Mesothelial cell of epicardium (in vitro differentiated cells): ENCODE measurements around the gene AMH. TPM values are rescaled to one million over a fixed set of nuclear protein-coding genes. Genes with fewer than 3 reads are reported as not detected.
A peak's percentile ranks its signal among the peaks of the same experiment; 100 is the strongest.

ENCODE experiments used
- DNase-seq, 2 experiments: peaks; one replicate each; pipeline ENCODE4 v3.0.0; 2021; ENCODE audit warnings: low spot score in 2 of 2; ENCODE audit not compliant: unreplicated experiment in 2 of 2
- H3K27ac Mint-ChIP-seq: 2 replicates; pipeline ENCODE4 v1.8.0; 2021; ENCODE audit warnings: mixed read lengths
- H3K27me3 Mint-ChIP-seq: 2 replicates; pipeline ENCODE4 v1.8.0; 2021; ENCODE audit warnings: low read depth, mixed read lengths
- H3K36me3 Mint-ChIP-seq: 2 replicates; pipeline ENCODE4 v1.8.0; 2021; ENCODE audit warnings: mixed read lengths
- H3K4me1 Mint-ChIP-seq: 2 replicates; pipeline ENCODE4 v1.8.0; 2021; ENCODE audit warnings: mixed read lengths
- H3K4me3 Mint-ChIP-seq: 2 replicates; pipeline ENCODE4 v1.8.0; 2021; ENCODE audit warnings: mild to moderate bottlenecking, moderate library complexity, mixed read lengths
- H3K9me3 Mint-ChIP-seq: 2 replicates; pipeline ENCODE4 v1.8.0; 2021; ENCODE audit warnings: mixed read lengths
- microRNA-seq: library from miRNA; unstranded; fragments of <30 nt; microRNA quantifications from one replicate; pipeline ENCODE4 v1.2.0, GENCODE V29; 2021; ENCODE audit warnings: inconsistent platforms, mixed read lengths
- total RNA-seq: library from RNA; stranded (reverse); gene quantifications from 3 replicates; pipeline ENCODE4 v1.2.1, GENCODE V29; 2021
- TF ChIP-seq, protein P1 (sequence below): fragments of 200-600 bp; sonication (generic); IDR thresholded peaks from one replicate; pipeline ENCODE4 v1.5.0; 2021; ENCODE audit warnings: antibody characterized with exemption; ENCODE audit not compliant: unreplicated experiment

Gene AMH
- total RNA-seq, 1 donor from 2014 or later = 50.1 TPM

DNA sequence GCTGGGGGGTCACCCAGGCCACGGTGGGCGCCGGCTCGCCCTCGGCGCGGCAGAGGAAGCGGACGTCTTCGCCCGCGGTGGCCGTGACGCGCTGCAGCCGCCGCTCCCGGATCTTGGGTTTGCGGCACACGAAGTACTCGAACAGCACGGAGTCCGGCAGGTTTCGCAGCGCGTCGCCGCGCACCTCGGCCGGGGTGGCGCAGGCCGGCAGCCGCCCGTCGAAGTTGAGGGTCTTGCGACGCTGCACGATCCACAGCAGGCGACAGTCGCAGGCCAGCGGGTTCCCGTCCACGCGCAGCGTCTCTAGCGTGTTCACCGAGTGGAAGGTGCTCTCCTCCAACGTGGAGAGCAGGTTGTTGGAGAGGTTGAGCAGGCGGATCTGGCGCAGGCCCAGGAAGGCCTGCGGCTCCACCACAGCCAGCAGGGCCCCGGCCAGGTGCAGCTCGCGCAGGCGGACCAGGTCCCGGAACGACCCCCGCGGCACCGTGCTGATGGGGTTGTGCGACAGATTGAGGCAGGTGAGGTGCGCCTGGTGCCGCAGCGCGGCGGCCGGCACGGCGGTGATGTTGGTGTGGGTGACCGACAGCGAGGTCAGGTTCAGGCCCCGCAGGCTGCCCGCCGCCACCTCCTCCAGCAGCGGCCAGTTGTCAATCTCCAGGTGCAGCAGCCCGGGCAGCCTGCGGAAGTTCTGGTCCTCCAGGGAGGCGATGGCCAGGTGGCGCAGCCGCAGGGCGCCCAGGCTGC, 41.5 kb downstream of the AMH start:
- Mint-ChIP-seq H3K27ac (no peak overlapping the region), H3K27me3 (peaks cover 90% of the 10 kb centered on the region), H3K9me3 (no peaks in the 10 kb centered on the region), H3K4me1 (peaks cover 9% of the 10 kb centered on the region), H3K4me3 (peak overlapping the region; percentile 49), H3K36me3 (no peaks in the 10 kb centered on the region)
- TF ChIP-seq, protein P1, sequence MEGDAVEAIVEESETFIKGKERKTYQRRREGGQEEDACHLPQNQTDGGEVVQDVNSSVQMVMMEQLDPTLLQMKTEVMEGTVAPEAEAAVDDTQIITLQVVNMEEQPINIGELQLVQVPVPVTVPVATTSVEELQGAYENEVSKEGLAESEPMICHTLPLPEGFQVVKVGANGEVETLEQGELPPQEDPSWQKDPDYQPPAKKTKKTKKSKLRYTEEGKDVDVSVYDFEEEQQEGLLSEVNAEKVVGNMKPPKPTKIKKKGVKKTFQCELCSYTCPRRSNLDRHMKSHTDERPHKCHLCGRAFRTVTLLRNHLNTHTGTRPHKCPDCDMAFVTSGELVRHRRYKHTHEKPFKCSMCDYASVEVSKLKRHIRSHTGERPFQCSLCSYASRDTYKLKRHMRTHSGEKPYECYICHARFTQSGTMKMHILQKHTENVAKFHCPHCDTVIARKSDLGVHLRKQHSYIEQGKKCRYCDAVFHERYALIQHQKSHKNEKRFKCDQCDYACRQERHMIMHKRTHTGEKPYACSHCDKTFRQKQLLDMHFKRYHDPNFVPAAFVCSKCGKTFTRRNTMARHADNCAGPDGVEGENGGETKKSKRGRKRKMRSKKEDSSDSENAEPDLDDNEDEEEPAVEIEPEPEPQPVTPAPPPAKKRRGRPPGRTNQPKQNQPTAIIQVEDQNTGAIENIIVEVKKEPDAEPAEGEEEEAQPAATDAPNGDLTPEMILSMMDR = no peak
- no peak for DNase-seq

DNA sequence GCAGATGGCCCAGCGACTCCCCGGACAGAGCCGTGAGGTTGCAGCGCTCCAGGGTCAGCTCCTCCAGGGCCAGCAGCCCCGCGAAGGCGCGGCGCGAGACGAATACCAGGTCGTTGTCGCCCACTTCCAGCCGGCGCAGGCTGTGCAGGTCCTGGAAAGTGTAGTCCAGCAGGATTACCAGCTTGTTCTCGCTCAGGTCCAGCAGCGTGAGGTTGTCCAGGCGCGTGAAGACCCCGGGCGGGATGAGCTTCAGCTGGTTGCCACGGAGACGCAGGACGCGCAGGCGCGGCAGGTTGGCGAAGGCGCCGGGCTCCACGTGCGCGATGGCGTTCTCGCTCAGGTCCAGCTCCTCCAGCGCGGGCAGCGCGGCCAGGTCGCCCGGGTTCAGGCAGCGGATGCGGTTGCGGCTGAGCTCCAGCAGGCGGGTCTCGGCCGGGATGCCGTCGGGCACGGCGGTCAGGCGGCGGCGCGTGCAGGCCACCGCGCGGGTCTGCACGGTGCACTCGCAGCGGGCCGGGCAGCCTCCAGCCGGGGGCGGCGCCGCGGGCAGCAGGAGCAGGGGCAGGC, 42.1 kb downstream of the AMH start:
- TF ChIP-seq, protein P1 = no peak
- peaks cover 9% of the 10 kb centered on the region for H3K4me1 Mint-ChIP-seq
- H3K36me3 Mint-ChIP-seq = no peaks in the 10 kb centered on the region
- peak in 1 of 2 experiments; percentile 75 for DNase-seq
- no peaks in the 10 kb centered on the region for H3K9me3 Mint-ChIP-seq
- peak overlapping the region; percentile 49 for H3K4me3 Mint-ChIP-seq
- H3K27ac Mint-ChIP-seq = no peak overlapping the region
- peaks cover 89% of the 10 kb centered on the region for H3K27me3 Mint-ChIP-seq

GRCh38 chr19:2294687-2295335, 45.7 kb downstream of the AMH start:
- no peak for DNase-seq
- no peak overlapping the region for H3K4me3 Mint-ChIP-seq

GRCh38 chr19:2296141-2296540, 47.0 kb downstream of the AMH start:
- DNase-seq = no peak
- no peak overlapping the region for H3K27ac Mint-ChIP-seq
- H3K9me3 Mint-ChIP-seq = no peaks in the 10 kb centered on the region
- TF ChIP-seq, protein P1 = no peak
- H3K4me1 Mint-ChIP-seq = peaks cover 3% of the 10 kb centered on the region
- H3K27me3 Mint-ChIP-seq = peaks cover 55% of the 10 kb centered on the region
- H3K4me3 Mint-ChIP-seq = no peak overlapping the region
- H3K36me3 Mint-ChIP-seq = no peaks in the 10 kb centered on the region

More at GRCh38 chr19:2294687-2295335, 45.7 kb downstream of the AMH start:
- TF ChIP-seq, protein P1 = no peak
- no peak overlapping the region for H3K27ac Mint-ChIP-seq
- H3K4me1 Mint-ChIP-seq = peaks cover 7% of the 10 kb centered on the region
- peaks cover 61% of the 10 kb centered on the region for H3K27me3 Mint-ChIP-seq
- no peaks in the 10 kb centered on the region for H3K9me3 Mint-ChIP-seq
- H3K36me3 Mint-ChIP-seq = no peaks in the 10 kb centered on the region

DNA sequence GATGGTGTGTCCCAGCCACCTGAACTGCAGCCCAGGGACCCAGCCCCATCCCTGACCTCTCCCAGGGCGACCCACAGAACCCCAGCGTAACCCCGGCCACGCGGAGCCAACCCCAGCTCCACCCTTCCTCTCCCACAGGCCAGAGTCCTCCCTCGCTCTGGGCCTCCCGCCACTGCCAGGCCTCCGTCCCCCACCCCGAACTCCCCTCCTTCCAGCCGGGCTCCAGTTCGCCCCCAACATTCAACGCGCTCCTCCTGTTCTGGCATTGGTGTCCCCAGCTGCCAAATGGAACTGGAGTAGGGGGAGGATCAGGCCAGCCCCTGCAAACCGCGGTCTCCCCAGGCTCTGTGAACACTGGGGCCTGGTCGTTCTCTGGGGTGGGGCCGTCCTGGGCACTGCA, 51.4 kb downstream of the AMH start:
- no peaks in the 10 kb centered on the region for H3K36me3 Mint-ChIP-seq
- DNase-seq = no peak
- peaks cover 4% of the 10 kb centered on the region for H3K4me1 Mint-ChIP-seq
- peaks cover 3% of the 10 kb centered on the region for H3K9me3 Mint-ChIP-seq
- TF ChIP-seq, protein P1 = no peak
- H3K27me3 Mint-ChIP-seq = peaks cover 42% of the 10 kb centered on the region
- H3K4me3 Mint-ChIP-seq = no peak overlapping the region
- H3K27ac Mint-ChIP-seq = no peak overlapping the region

Small RNA genes within 50 kb of the gene (microRNA-seq; reads per million reads assigned to microRNA genes)
- gene MIR1227 (21.7 reads per million, percentile 44 among the genes with 10 or more reads in this experiment), gene MIR4321 (not detected)

Other genes with a start within 250 kb of the AMH start
- 112 to 118 TPM (median 114 TPM) in 3 replicates for gene BTBD2, start 233.6 kb upstream of the AMH start, total RNA-seq
- gene MKNK2, start 198.1 kb upstream of the AMH start, total RNA-seq = 92.6 to 97.1 TPM (median 95.9 TPM) in 3 replicates
- 33.0 to 34.7 TPM (median 34.1 TPM) in 3 replicates for gene MOB3A, start 153.0 kb upstream of the AMH start, total RNA-seq
- 11.0 to 14.4 TPM (median 13.8 TPM) in 3 replicates for gene IZUMO4, start 152.4 kb upstream of the AMH start, total RNA-seq
- gene AP3D1, start 97.8 kb upstream of the AMH start, total RNA-seq = 107 to 116 TPM (median 115 TPM) in 3 replicates
- gene DOT1L, start 85.4 kb upstream of the AMH start, total RNA-seq = 54.1 to 59.1 TPM (median 58.2 TPM) in 3 replicates
- 73.4 to 75.6 TPM (median 73.8 TPM) in 3 replicates for gene PLEKHJ1, start 13.0 kb upstream of the AMH start, total RNA-seq
- 142 to 156 TPM (median 146 TPM) in 3 replicates for gene SF3A2, start 12.5 kb upstream of the AMH start, total RNA-seq
- 0.80 TPM in 1 of 3 replicates, not detected in the others for gene JSRP1, start 7.1 kb downstream of the AMH start, total RNA-seq
- 0.11 TPM in 1 of 3 replicates, not detected in the others for gene PEAK3, start 32.9 kb downstream of the AMH start, total RNA-seq
- gene LINGO3, start 58.8 kb downstream of the AMH start, total RNA-seq = 0.59 to 0.60 TPM (median 0.60 TPM) in 3 replicates
- gene LSM7, start 79.3 kb downstream of the AMH start, total RNA-seq = 141 to 149 TPM (median 142 TPM) in 3 replicates
- gene SPPL2B, start 79.4 kb downstream of the AMH start, total RNA-seq = 189 to 202 TPM (median 196 TPM) in 3 replicates
- 0.84 to 1.4 TPM (median 1.2 TPM) in 3 replicates for gene TMPRSS9, start 110.9 kb downstream of the AMH start, total RNA-seq
- 101 to 110 TPM (median 102 TPM) in 3 replicates for gene TIMM13, start 178.3 kb downstream of the AMH start, total RNA-seq
- 86.0 to 95.8 TPM (median 89.0 TPM) in 3 replicates for gene LMNB2, start 207.6 kb downstream of the AMH start, total RNA-seq
- gene GADD45B, start 226.8 kb downstream of the AMH start, total RNA-seq = 80.0 to 84.4 TPM (median 84.1 TPM) in 3 replicates